Colon (tissue), 2 donors: ENCODE measurements around the gene PTOV1.
A peak's percentile ranks its signal among the peaks of the same experiment; 100 is the strongest.

ENCODE experiments used
- FAIRE-seq: peaks from 2 replicates; lab custom pipeline; 2012; peaks lifted over from hg19 to GRCh38; lab: Jason Lieb, UNC
- donor health status: control.
- donor health status: control.

Gene PTOV1

DNA sequence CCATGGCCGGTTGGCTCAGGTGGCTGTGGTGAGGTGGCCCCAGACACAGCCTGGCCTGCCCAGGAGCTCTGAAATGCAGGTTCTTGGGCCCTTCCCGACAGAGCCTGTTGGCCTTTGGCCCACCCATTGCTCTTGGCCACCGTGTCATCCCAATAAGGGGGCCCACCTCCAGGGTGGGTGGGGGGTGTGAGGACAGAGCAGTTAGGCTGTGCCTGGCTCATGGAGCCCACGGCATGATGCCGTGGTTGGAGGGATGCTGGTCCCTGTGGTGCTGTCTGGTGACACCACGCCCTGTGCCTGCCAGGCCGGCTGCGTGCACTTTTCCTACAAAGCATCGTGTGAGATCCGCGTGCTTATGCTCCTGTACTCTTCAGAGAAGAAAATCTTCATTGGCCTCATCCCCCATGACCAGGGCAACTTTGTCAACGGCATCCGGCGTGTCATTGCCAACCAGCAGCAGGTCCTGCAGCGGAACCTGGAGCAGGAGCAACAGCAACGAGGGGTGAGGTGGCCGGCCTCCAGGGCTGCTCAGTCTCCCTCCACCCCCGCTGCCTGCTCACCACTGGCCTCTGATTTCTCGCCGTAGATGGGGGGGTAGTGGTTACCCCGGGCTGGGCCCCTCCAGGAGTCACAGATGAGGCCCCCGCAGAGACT, 8.8 kb downstream of the PTOV1 start:
- no peak for FAIRE-seq

DNA sequence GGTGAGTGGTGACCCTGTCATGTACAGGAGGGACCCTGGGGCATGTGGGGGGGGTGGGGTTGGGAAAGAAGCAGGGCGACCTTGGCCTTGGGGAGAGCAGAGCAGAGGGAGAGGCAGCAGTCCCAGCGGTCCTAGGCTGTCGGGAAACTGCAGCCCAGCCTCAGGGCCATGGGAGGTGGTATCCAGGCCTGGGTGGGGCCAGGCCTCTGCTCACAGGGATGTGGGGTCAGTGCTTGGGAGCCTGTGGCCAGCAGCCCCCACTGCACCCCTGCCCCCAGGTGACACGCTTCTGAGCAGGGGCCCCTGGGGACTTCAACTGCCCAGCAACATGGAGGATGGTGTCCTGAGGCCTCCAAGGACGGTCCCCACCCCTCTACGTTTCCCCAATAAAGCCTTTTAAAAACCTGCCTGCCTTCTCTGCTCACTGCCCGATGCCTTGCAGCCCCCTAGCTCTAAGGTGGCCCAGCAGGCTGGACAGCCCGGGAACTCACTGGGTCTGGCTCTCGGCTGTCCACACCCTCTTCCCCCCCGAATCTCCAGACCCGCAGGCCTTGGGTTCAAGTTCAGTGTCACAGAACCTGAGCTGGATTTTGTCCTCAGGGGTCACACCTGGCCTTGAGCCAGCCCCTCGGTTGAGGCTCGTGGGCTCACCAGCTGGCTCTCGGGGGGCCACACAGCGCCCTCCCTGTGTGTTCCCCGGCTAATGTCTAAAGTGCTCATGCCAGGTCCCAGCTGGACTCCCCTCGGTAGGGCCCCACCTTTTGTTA, 9.6 kb downstream of the PTOV1 start:
- no peak for FAIRE-seq

DNA sequence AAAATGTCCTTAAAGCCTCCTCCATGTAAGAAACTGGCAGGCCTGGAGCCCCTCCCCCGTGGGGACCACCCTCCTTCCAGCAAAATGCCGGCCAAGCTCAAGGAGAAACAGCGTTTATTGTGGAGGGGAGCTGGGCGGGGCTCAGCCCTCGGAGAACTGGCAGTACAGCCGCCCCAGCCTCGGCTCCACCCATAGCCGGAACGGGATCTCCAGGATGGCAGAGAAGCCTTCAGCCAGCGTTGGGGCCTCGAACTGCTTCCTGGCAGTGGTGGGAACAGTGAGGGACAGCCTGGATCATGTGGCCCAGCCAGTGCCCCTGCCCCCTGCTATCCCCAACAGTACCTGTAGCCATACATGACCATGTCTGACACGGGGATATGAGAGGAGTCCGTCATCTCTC, 10.1 kb downstream of the PTOV1 start:
- FAIRE-seq, result no peak

DNA sequence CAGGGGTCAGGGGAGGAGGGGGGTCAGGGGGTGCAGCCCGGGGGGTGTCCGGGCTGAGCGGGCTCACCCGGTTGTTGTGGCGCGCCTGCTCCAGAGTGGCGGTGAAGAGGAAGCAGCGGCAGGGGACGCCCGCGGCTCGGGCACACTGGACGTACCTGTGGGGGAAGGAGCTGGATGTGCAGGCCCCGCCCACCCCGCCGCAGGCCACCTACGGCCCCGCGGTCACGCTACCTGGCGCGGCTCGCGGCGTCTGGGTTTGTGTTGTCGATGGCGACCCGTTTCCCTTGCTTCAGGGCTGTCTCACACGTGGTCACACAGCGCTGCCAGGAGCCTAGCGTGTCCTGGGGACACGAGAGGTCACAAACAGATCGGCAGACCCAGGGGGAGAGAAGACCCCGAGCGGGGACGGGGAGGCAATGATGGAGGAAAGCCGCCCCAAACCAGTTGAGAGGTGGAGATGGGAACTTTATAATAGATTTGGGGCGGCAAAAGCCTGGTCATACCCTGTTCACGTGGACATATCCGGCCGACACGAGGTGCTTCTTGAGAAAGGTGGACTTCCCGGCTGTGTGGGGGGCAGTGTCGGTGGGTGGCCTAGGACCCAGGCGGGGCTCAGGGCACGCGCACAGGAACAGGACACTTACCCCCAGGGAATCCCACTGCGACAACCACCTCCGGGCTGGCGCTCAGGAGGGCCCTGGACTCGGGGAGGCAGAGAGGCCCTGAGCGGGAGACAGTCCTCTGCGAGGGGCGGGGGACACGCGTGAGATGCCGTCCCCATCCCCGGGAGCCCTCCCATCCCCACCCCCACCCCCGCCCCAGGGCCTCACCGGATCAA, 10.8 kb downstream of the PTOV1 start:
- FAIRE-seq, result no peak

DNA sequence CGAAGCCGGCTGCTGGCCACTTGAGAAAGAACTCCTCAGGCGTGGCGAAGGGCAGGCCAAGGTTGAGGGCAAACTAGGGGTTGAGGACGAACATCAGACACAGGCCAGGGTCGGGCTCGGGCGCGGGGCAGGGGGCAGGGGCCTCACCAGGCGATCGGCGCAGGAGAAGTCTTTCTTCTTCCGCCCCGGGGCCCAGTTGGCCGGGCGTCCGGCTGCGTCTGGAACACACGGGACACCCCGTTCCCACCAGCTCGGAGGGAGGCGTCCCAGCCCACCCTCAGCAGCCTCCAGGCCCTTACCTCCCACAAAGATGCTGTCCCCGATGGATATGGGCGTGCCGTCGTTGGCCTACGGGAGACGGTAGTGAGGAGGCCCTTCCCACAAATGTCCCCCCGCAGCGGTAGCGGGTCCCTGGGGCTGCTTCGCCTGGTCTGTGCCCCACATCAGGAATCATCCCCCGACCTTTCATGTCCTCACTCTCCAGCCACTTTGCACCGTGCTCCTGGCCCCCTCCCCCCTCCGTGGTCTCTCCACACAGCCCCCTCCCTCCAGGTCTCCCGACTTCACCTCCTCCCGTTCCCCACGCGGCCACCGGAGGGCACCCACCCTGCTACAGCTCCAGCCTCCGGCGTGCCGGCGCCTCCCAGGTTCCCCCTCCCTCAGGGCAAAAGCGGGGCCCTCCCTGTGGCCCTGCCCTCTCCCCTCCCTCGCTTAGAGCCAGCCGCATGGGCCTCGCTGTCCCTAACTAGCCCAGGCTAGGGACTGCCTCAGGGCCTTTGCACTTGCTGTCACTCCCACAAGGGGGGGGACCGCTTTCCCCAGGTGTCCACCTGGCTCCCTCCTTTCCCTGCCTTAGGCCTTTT, 11.7 kb downstream of the PTOV1 start:
- no peak for FAIRE-seq

DNA sequence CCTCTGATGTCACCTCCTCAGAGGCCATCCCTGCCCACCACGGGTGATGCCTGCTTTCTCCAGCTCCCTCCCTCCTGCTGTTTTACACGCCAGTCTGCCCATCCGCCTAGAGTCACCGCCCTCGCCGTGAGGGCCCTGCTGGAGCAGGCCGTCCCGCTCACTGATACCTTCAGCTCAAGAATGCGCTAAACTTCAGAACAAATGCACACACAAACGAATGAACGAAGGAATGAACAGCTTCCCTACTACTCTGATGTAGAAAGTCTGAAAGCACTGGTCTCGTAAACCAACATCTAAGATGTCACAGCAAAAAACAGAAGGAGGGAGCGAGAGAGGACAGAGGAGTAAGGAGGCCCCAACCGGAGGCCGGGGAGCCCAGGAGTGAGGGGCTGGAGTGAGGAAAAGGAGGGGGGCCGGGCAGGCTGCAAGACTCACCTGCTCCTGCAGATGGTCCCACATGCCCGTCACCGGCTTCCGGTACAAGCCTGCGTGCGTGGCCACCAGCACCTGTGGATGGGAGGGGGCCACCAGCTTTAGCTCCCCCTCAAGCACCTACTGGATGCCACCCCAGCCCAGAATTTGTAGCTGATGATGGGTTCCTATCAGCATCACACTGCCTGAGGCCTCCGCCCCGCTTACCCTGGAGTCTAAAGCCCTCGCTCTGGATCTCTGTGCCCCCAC, 12.4 kb downstream of the PTOV1 start:
- no peak for FAIRE-seq

DNA sequence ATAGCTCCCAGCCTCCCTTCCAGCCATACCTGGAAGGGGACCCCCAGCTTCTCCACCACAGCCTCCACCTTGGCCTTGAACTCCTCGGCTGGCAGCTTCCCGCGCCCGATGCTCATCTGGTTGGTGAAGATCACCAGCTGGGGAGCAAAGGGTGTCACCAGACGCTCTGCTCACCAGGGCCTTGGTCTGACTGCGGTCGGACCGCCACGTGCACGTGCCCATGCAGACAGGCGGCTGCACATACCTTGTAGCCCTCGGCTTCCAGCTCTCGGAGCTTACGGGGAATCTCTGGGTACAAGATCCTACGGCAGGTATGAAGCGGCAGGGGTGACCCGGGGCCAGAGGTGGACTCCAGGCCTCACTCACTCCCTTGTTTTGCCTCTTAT, 13.0 kb downstream of the PTOV1 start:
- no peak for FAIRE-seq

DNA sequence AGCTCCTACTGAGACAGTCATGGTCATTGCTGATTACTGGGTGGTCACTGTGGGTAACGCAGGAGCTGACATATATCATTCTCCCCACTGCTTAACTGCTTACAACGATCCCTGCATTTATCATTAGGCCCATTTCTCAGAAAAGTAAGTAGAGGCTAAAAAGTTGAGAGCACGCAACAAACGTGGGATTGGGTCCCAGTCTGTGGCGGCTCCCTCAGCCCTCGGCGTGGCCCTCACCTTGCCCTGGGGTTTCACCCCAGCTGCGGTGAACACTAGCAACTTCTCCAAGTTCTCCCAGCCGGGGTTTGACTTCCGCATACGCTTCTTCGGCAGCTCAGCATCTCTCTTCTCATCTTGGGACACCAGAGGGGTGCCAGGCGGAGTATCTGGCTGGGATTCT, 13.9 kb downstream of the PTOV1 start:
- no peak for FAIRE-seq

DNA sequence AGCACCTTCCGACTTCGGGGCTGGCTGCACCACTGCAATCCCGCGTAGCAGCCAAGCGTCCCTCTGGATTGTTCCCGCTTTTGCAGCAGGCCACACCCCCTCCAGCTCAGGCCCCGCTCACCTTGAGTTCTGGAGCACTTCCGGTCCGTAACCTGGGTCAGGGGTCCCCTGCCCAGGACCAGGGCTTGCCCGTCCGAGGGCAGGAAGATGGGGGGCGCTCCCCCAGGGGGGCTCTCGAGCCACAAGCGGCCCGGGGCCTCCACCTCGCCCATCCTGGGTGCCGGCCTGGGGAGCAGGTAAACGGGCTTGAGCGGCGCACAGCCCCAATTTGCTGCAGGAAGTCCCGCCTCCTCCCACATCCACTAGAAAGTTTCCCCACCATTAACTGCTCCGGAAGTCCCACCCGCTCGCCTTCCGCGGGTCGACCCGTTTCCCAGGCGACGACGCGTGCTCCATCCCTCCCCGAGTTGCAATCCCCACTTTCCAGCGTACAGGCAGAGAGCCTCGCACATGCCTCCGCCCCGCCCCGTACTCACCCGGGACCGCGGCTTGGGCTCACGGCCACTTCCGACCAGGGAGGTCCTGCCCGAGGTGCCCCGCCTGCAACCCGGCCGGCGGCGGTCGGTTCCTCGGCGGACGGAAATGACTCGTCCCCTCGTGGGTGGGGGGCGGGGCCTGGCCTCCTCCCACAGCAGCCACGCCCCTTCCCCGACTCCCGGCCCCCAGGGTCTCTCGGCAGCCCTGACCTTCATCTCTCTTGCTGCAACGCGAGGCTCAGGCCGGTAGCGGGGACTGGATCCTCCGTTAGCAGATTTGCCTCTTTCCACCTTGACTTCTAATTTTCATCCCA, 16.2 kb downstream of the PTOV1 start, which contains the start of gene PNKP:
TSS of gene PNKP (minus strand) at position 644 of the 850 bp plus-strand sequence. CDS start at position 272, 372 bp downstream.
- no peak for FAIRE-seq

DNA sequence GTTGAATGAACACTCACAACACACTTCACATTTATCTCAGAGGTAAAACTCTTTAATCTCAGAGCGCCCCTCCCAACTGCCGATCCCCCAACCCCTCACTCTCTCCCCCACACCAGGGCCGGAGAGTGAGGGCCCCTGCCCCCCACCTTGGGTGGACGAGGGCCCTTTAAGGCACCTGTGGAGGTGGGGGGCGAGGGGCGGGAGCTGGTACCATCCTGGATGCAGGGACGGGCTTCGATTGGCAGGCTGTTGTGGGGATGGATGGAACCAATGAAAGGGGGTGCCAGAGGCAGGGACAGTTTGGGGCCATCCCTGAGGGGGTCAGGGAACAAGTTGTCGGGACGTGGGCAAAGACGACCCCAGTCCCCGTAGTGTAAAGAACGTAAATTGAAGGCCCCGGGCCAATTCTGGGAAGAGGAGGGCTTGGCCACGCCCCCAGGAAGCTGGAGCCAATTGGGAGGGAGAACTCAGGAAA, 18.1 kb downstream of the PTOV1 start:
- no peak for FAIRE-seq

DNA sequence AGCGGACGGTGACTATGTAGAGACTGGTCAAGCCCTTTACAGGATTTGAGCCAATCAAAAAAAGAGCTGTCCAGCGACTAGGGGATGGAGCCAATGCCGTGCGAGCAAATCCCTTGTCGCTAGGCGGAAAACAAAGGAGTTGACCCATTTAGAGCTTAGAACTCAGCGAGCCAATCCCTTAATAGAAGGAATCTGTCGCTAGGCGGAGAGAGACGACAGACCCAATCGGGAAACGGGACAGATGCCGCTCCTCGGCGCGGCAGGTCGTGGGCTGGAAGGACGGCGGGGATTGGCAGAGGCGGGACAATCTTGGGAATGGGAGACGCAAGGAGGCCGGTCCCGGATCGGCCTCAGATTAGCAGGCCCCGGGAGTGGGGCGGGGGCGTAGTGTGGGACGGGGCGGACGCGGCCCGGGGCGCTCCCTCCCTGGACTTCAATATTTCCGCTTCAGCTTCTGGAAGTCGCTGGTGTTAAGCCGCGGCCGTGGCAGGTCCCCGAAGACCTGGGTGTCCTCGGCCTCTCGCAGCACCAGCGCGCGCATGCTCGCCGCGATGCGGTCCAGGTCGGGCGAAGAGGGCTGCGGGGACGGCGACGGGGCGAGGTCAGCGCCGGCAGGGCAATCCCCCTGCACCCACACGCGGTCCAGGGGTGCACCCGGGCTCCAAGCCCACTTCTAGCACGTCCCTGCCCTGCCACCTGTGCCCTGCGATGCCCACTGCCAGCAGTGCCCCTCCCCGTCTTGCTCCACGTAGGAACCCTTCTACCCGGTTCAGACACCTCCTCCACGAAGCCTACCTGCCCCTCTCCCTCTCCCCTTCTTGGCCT, 18.7 kb downstream of the PTOV1 start:
- FAIRE-seq, result peak; percentile 98

DNA sequence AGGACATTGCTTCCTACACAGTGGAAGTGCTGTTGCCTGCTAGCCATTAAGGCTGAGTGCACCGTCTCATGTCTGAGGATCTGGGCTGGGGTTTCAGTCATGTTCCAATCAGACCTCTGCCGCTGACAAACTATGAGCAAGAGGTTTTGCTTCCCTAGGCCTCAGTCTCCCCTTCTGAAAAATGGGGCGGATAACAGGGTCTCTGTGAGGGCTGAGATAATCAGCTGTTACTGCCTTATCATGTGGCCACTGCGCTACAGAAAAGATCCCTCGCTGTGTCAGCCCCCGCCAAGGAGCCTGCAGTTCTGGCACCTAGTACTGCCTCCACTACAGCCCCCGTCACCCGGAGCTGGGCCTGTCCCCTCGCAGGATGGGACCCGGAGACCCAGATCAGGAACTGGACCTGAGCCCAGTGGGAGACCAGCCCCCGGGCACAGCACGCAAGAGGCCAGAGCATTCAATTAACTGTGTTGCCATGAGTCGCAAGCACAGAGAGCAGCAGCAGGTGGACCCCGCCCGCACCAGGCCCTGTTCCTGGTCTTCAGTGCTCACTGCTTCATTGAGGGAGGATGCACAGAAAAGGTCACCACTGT, 19.4 kb downstream of the PTOV1 start:
- no peak for FAIRE-seq

DNA sequence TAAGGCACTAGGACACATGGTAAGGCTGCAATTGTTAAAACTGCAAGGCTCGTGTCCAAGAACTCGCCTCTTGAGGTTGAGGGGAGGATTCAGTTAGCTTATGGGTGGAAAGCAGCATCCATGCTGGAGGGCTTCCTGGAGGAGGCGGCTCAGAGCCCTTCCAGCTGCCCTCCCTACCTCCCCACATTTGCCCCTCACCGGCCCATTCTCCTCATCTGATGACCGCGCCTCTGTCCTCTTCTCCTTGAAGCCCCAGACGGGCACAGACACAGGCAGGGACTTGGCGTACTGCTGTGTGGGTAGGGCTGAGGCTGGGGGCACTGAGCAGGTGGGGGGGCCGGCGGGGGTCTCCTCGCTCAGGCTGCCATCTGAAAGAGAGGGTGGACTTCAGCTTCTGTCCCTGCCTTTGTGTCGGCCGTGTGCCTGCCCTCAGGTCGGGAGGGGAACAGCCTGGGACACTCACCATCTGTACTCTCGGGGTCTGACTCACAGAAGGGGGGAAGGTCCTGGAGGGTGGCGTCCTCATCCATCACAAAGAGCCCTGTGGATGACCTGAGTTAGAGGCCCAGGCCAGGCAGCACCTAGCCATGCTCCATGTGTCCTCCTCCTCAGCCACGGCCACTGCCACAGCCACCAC, 20.5 kb downstream of the PTOV1 start:
- no peak for FAIRE-seq

DNA sequence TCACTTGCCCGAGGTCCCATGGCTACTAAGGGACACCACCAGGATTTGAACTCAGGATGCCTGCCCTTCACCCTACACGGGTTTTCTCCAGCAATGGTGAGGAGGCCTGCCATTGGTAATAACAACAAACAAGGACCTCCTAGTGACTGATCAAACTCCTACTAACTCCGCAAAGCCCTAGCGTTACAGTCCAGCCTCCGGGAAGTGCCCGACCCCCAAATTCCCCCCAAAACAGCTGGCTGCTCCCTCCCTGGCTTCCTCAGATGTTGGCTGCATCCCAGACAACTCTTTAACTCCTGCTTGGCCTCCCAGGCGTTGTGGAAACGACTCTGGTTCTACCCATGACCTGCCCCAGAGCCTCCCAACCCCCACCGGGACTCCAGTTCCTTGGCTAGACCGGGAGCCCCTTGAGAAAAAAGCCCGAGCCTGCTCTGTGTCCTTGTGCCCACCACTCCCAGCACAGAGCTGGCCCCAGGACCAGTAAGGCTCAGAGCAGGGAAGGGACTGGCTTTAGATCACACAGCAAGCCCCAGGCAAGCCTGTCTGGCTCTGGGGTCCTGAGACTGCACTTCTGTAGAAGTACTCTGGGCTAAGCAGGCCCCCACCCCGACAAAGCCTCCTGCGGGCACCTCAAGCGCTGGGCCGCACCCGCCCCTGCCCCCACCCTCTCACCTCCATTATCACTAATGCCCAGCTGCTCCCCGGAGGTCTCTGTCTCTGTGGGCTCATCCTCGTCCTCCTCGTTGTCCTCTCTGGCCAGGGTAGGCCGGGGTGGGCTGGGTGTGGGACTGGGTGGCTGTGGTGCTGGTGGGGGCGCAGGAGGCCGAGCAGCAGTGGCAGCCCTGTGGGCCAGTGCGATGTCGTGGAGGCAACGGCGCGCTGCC, 21.5 kb downstream of the PTOV1 start:
- no peak for FAIRE-seq

DNA sequence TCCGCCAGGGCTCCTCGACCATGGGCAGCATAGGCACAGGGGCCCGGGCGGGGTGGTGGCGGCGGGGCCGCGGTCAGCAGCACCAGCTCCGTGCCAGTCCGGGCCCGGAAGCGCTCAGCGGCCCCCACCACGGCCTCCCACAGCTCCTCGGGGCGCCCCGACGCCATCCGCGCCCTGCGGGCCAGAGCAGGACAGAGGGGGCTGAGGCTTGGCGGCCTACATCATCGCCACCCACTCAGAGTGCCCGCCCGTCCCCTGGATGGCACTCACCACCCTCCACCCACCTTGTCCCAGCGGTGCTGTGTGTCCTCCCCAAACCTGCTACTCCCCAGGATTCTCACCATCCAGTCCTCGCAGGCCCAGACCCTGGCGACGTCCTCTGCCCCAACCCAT, 22.2 kb downstream of the PTOV1 start:
- FAIRE-seq, result no peak

DNA sequence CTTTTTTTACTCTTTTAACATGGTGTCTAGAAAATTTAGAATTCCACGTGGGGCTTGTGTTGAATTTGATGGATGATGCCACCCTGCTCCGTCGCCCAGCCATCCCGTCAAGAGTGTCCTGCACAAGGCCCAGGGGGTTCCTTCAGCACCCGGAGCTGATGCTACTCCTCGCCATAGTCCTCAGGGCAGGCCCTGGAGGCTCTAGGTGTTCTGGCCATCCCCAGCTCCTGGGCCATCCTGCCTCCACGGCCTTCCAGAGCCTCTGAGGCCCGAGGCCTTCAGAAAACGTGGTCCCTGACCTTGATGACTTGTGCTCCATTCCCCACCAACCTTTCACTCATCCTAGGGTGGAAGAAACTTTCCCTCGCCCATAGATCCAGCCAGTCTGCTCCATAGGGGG, 22.9 kb downstream of the PTOV1 start:
- FAIRE-seq, result no peak

DNA sequence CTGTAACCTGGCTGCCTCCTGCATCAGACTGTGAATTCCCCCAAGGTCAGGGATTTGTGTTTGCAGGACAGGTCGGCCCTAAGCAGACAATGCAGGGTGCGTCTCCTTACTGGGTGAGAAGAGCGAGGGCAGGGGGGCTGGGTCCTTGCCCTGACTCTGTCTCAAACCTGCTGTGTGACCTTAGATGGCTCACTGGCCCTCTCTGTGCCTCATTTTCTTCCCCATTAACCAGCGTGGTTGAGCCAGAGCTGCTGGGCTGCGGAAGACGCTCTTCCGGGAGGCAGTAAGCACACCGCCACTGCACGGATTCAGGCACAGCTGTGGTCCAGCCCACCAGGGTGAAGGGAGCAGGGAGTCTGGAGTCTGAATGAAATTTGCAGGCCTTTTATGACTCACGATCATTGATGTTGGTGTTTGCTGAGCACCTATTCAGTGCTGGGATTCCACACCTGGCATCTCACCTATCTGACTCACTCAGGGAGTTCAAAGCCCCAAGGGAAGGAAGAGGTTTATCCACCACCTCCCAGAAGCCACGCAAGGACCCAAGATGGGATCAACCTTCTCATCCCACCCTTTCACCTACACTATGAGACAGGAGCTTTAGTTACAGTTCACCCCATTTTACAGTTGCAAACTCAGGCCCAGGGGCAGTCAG, 23.7 kb downstream of the PTOV1 start:
- FAIRE-seq, result no peak
